Measurements from ENCODE around the gene BRIP1. TPM values are rescaled to one million over a fixed set of nuclear protein-coding genes. Genes with fewer than 3 reads are reported as not detected.

BRIP1 gene
- total and polyA plus RNA-seq, 5 donors: 0.05 to 0.41 (median 0.20) TPM; not detected in 1

DNA sequence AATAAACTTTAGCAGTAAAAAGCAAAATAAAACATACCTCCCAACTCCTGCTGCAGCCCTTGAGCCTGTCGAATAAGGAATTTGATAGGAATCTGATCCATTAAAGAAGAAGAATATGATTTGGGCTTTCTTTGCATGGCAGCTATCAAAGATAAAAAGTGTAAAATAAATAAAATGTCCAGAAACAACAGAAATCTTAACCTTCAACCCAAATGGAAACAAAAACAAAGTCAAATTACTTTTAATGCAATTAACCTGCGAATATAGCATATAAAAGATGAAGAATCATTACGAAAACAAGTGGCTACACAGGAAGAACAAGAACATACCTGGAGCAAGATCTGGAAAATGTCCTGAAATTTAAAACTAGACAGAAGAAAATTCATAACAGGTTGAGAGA lies 21.5 kb upstream of the BRIP1 start:
- Histone ChIP-seq H3K9me3 (ENCODE audit: control insufficient read depth, low read length) (no peaks in the 10 kb centered on the region), H3K27me3 (ENCODE audit: control insufficient read depth, insufficient read depth) (no peaks in the 10 kb centered on the region), H3K27ac (ENCODE audit: low read length) (no peak overlapping the region), H3K4me1 (ENCODE audit: control insufficient read depth, insufficient read depth, low read length) (no peaks in the 10 kb centered on the region), H3K4me3 (ENCODE audit: low read length) (no peak overlapping the region)
- ATAC-seq: no peak
- 94% methylated on average over 3 of the region's 3 CpGs for WGBS
- no peak for DNase-seq
- intact Hi-C loops (cut with DNase I): no loop called here

DNA sequence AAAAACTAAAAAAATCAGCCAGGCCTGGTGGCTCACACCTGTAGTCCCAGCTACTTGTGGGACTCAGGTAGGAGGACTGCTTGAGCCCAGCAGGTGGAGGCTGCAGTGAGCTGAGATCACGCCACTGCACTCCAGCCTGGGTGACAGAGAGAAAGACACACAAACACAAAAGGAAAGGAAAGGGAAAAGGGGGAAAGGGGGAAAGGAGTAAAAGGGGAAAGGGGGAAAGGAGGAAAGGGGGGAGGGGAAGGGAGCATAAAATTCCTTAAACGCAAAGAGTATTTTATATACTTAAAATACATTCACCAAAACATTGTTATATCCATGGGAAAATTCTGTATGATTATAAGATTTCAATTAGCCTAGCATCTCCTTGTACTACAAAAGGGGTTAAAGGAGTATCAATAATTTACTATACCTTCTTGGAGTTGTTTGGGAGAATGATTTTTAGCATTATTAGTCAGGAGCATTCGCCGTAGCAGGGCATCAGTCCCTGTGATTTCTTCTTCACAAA lies 17.3 kb upstream of the BRIP1 start:
- no peaks in the 10 kb centered on the region for H3K27me3 ChIP-seq (ENCODE audit: control insufficient read depth, insufficient read depth)
- DNase-seq (no peak), ATAC-seq (no peak)
- H3K9me3 ChIP-seq (ENCODE audit: control insufficient read depth, low read length): no peaks in the 10 kb centered on the region
- intact Hi-C loops (cut with DNase I): no loop called here
- no peak overlapping the region for H3K27ac ChIP-seq (ENCODE audit: low read length)
- 97% methylated on average over 4 of the region's 4 CpGs for WGBS
- no peaks in the 10 kb centered on the region for H3K4me1 ChIP-seq (ENCODE audit: control insufficient read depth, insufficient read depth, low read length)
- H3K4me3 ChIP-seq (ENCODE audit: low read length): no peak overlapping the region

DNA sequence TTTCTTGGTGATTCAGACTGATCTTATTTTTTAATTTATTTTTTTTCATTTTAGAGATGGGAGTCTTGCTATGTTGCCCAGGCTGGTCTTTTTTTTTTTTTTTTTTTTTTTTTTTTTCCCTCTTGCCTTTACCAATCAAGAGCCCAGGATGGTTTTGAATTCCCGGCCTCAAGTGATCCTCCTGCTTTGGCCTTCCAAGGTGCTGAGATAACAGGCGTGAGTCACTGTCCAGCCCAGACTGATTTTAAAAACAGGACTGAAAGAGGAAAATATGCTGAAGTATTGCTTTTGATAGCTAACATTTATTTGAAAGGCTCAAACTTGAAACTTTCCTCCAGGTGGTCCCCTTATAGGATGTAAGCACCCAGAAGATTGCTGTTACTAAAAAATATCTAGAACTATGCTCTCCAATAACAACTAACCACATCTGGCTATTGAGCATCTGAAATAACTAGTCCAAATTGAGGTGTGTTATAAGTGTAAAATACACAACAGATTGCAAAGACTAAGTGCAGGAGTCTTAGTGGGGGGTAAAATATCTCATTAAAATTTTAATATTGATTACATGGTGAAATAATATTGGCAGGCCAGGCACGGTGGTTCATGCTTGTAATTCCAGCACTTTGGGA lies 15.8 kb upstream of the BRIP1 start:
- Histone ChIP-seq H3K9me3 (ENCODE audit: control insufficient read depth, low read length) (no peaks in the 10 kb centered on the region), H3K4me3 (ENCODE audit: low read length) (no peak overlapping the region), H3K4me1 (ENCODE audit: control insufficient read depth, insufficient read depth, low read length) (no peaks in the 10 kb centered on the region), H3K27me3 (ENCODE audit: control insufficient read depth, insufficient read depth) (no peaks in the 10 kb centered on the region), H3K27ac (ENCODE audit: low read length) (no peak overlapping the region)
- 97% methylated on average over 3 of the region's 3 CpGs for WGBS
- intact Hi-C loops (cut with DNase I): no loop called here
- ATAC-seq (no peak), DNase-seq (no peak)

DNA sequence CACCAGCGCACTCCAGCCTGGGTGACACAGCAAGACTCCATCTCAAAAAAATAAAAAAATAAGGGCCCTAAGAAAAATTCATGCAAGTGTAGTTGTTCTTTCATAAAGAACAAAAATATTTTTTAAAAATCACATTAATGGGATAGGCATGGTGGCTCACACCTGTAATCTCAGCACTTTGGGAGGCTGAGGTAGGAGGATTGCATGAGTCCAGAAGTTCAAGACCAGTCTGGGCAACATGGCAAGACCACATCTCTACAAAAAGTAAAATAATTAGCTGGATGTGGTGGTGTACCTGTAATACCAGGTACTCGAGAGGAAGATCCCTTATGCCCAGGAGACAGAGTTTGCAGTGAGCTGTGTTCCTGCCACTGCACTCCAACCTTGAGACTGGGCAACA lies 15.2 kb upstream of the BRIP1 start:
- H3K27ac ChIP-seq (ENCODE audit: low read length): no peak overlapping the region
- H3K27me3 ChIP-seq (ENCODE audit: control insufficient read depth, insufficient read depth): no peaks in the 10 kb centered on the region
- WGBS: 67% methylated on average over 2 of the region's 2 CpGs
- no peaks in the 10 kb centered on the region for H3K4me1 ChIP-seq (ENCODE audit: control insufficient read depth, insufficient read depth, low read length)
- H3K4me3 ChIP-seq (ENCODE audit: low read length): no peak overlapping the region
- intact Hi-C loops (cut with DNase I): no loop called here
- ATAC-seq: no peak
- H3K9me3 ChIP-seq (ENCODE audit: control insufficient read depth, low read length): no peaks in the 10 kb centered on the region
- no peak for DNase-seq

DNA sequence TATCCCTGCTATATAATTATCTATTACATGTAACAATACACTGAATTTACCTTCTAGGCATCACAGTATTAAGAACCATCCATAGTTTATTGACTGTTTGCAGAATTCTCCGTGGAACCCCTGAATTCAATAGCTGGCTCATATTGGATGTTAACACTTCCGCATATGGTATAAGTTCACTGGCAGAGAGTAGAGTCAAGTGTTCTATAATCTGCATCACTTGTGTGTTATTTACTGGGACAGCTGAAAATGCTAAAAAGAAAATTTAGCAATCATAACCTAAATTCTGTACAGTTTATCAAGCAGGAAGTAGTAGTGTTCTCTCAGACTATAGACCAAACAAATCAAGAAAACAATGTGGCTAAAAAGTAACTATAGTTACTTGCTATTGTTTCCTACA lies 14.5 kb upstream of the BRIP1 start:
- intact Hi-C loops (cut with DNase I): no loop called here
- no peaks in the 10 kb centered on the region for H3K9me3 ChIP-seq (ENCODE audit: control insufficient read depth, low read length)
- ATAC-seq (no peak), DNase-seq (no peak)
- H3K4me3 ChIP-seq (ENCODE audit: low read length): no peak overlapping the region
- 90% methylated on average over 2 of the region's 2 CpGs for WGBS
- no peaks in the 10 kb centered on the region for H3K4me1 ChIP-seq (ENCODE audit: control insufficient read depth, insufficient read depth, low read length)
- no peaks in the 10 kb centered on the region for H3K27me3 ChIP-seq (ENCODE audit: control insufficient read depth, insufficient read depth)
- H3K27ac ChIP-seq (ENCODE audit: low read length): no peak overlapping the region

DNA sequence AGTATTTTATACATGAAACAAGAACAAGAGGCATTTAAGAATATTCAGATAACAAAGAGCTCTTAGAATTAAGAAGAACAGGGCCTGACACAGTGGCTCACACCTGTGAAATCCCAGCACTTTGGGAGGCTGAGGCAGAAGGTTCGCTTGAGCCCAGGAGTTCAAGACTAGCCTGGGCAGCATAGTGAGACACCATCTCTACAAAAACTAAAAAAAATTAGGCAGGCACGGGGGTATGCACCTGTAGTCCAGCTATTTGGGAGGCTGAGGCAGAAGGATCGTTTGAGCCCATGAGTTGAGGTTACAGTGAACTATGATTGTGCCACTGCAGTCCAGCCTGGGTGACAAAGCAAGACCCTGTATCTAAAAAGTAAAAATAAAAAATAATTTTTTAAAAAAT lies 12.5 kb upstream of the BRIP1 start:
- Histone ChIP-seq H3K4me1 (ENCODE audit: control insufficient read depth, insufficient read depth, low read length) (no peaks in the 10 kb centered on the region), H3K27ac (ENCODE audit: low read length) (no peak overlapping the region), H3K27me3 (ENCODE audit: control insufficient read depth, insufficient read depth) (no peaks in the 10 kb centered on the region), H3K9me3 (ENCODE audit: control insufficient read depth, low read length) (no peaks in the 10 kb centered on the region), H3K4me3 (ENCODE audit: low read length) (no peak overlapping the region)
- intact Hi-C loops (cut with DNase I): no loop called here
- DNase-seq: no peak
- ATAC-seq: no peak
- 91% methylated on average over 3 of the region's 3 CpGs for WGBS

DNA sequence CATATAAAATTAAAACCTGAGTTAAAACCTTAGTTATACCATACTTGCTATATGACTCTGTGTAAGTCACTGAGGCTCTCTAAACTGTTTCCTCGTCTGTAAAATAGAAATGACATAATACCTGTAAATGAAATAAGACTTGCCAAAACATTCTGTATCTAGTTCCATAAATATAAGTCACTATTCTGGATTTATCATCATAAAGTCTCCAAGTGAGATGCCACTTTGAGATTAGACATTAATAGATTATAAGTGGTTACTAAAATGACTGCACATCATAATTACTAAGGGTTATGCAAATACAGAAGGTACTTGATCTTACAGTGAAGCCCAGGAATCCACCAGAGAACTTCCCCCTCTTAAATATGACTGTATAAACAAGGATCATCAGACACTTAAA lies 12.0 kb upstream of the BRIP1 start:
- H3K27ac ChIP-seq (ENCODE audit: low read length): no peak overlapping the region
- H3K4me1 ChIP-seq (ENCODE audit: control insufficient read depth, insufficient read depth, low read length): no peaks in the 10 kb centered on the region
- no peak for DNase-seq
- no peak overlapping the region for H3K4me3 ChIP-seq (ENCODE audit: low read length)
- ATAC-seq: no peak
- WGBS: 84% methylated on average over 1 of the region's 1 CpG
- intact Hi-C loops (cut with DNase I): no loop called here
- no peaks in the 10 kb centered on the region for H3K27me3 ChIP-seq (ENCODE audit: control insufficient read depth, insufficient read depth)
- H3K9me3 ChIP-seq (ENCODE audit: control insufficient read depth, low read length): no peaks in the 10 kb centered on the region

DNA sequence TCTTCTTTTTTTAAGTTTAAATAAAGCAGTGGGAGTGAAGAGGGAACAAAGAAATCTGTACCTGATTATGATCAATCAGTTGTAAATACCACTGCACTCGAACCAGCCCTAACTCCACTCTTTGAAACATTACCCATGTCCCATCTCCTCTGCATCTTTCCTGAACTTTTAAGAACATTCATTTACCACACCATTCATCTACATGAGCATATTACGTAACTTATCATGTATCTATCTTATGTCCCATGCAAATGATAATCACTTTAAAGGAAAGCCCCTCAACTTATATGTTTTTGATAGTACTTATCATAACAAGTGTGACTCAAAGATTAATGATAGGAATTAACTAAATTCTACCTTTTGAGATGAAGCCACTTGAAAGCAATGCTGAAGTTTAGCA lies 10.7 kb upstream of the BRIP1 start:
- ATAC-seq: no peak
- Histone ChIP-seq H3K9me3 (ENCODE audit: control insufficient read depth, low read length) (no peaks in the 10 kb centered on the region), H3K27me3 (ENCODE audit: control insufficient read depth, insufficient read depth) (no peaks in the 10 kb centered on the region), H3K27ac (ENCODE audit: low read length) (no peak overlapping the region), H3K4me3 (ENCODE audit: low read length) (no peak overlapping the region), H3K4me1 (ENCODE audit: control insufficient read depth, insufficient read depth, low read length) (no peaks in the 10 kb centered on the region)
- intact Hi-C loops (cut with DNase I): no loop called here
- WGBS: 93% methylated on average over 2 of the region's 2 CpGs
- DNase-seq: no peak

DNA sequence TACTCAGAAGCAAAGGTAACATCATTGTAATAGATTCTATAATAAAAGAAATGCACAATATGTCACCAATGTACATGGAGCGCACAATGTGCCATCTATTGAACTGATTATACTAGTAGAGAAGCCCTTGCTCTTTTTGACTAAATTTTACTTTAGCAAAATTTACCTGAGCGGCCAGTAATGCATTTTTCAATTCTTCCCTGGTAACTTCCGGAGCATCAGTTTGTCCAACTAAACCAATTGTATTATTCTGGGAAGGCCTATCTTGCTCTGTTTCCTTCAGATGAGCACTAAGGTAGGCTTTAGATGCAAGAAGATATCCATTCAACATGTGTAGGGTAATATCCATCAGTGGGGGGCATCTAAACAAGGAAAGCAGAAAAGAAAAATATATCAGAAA lies 8.8 kb upstream of the BRIP1 start:
- Histone ChIP-seq H3K4me3 (ENCODE audit: low read length) (no peak overlapping the region), H3K4me1 (ENCODE audit: control insufficient read depth, insufficient read depth, low read length) (no peaks in the 10 kb centered on the region), H3K9me3 (ENCODE audit: control insufficient read depth, low read length) (no peaks in the 10 kb centered on the region), H3K27me3 (ENCODE audit: control insufficient read depth, insufficient read depth) (no peaks in the 10 kb centered on the region), H3K27ac (ENCODE audit: low read length) (no peak overlapping the region)
- DNase-seq (no peak), ATAC-seq (no peak)
- intact Hi-C loops (cut with DNase I): no loop called here
- WGBS: 97% methylated on average over 3 of the region's 3 CpGs

DNA sequence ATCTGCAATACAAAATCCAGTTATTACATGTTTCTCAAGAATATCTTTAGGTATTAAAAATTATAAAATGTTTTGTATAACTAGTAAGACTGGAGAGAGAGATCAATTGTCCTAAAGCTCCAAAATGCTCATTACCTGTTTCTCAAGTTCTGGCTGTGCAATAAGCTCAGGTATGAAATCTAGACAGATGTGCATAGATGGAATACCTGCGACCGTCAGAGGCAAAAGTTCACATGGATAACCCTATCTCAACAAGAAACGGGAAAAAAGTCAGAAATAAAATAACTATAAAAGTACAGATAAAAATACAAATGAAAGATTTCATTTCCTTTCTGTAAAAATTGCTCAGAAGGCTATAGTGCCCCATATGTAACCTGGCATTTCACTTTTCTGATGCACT lies 5.8 kb upstream of the BRIP1 start:
- WGBS: 91% methylated on average over 3 of the region's 3 CpGs
- no peak overlapping the region for H3K27ac ChIP-seq (ENCODE audit: low read length)
- H3K4me3 ChIP-seq (ENCODE audit: low read length): no peak overlapping the region

DNA sequence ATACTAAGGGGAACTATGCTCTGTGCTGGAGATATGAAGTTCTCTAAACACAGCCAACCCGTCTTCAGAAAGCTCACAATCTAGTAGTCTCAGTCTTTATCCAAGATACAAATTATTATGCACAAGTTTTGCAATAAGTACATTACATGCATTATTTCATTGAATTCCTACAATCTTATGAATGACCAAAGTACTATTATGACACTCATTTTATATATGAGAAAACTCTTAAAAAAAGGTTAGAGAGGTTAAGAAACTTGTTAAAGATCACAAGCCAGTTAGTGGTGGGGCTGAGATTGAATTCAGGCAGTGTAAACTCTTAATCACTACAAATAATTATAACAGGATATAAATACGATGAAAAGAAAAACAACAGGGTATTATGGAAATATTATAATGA lies 4.7 kb upstream of the BRIP1 start:
- DNase-seq: no peak
- Histone ChIP-seq H3K27me3 (ENCODE audit: control insufficient read depth, insufficient read depth) (no peaks in the 10 kb centered on the region), H3K9me3 (ENCODE audit: control insufficient read depth, low read length) (no peaks in the 10 kb centered on the region), H3K27ac (ENCODE audit: low read length) (no peak overlapping the region), H3K4me1 (ENCODE audit: control insufficient read depth, insufficient read depth, low read length) (no peaks in the 10 kb centered on the region), H3K4me3 (ENCODE audit: low read length) (no peak overlapping the region)
- 94% methylated on average over 2 of the region's 2 CpGs for WGBS
- intact Hi-C loops (cut with DNase I): no loop called here
- no peak for ATAC-seq

More for the DNA sequence above, 5.8 kb upstream of the BRIP1 start:
- no peaks in the 10 kb centered on the region for H3K9me3 ChIP-seq (ENCODE audit: control insufficient read depth, low read length)
- no peaks in the 10 kb centered on the region for H3K4me1 ChIP-seq (ENCODE audit: control insufficient read depth, insufficient read depth, low read length)
- DNase-seq (no peak), ATAC-seq (no peak)
- no peaks in the 10 kb centered on the region for H3K27me3 ChIP-seq (ENCODE audit: control insufficient read depth, insufficient read depth)
- intact Hi-C loops (cut with DNase I): no loop called here

DNA sequence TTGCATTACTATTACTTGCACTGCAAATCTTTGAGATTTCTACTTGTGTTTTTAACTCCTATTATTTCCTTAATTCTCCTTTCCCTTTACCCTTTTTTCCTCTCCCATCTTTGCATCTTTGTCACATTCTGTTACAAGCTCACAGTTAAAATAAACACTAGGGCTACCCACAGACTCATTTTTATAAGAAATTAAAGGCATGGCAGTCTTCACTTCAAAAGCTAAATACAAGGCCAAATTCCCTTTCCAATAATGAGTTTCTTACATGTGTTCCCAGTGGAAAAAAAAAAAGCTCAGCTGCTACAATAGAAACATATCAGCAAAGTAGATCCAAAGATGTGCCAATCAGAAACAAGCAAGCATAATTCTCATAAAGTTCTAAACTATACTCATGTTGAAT lies 3.7 kb upstream of the BRIP1 start:
- H3K4me3 ChIP-seq (ENCODE audit: low read length): no peak overlapping the region
- DNase-seq (no peak), ATAC-seq (no peak)
- H3K27me3 ChIP-seq (ENCODE audit: control insufficient read depth, insufficient read depth): no peaks in the 10 kb centered on the region
- H3K9me3 ChIP-seq (ENCODE audit: control insufficient read depth, low read length): no peaks in the 10 kb centered on the region
- H3K27ac ChIP-seq (ENCODE audit: low read length): no peak overlapping the region
- no peaks in the 10 kb centered on the region for H3K4me1 ChIP-seq (ENCODE audit: control insufficient read depth, insufficient read depth, low read length)
- intact Hi-C loops (cut with DNase I): no loop called here
